A549 (cell line): ENCODE measurements around the gene YIPF5. TPM values are rescaled to one million over a fixed set of nuclear protein-coding genes. Genes with fewer than 3 reads are reported as not detected.

Experiments used
- ATAC-seq, 2 experiments: fragments of 200-7000 bp in 1 of 2; fragments of >200 bp in 1 of 2; cut with Nextera tagmentation in 1 of 2; cut with Tn5 transposase in 1 of 2; 3 replicates each; pipeline versions ENCODE4 v1.8.0 to v1.9.1; 2018 to 2020; ENCODE audit warnings: mild to moderate bottlenecking in 1 of 2, moderate library complexity in 1 of 2
- CTCF ChIA-PET: fragments of 300-600 bp; sonication (Branson Sonifier 250); formaldehyde crosslinking; extraction: SDS; loops from one replicate; lab custom pipeline; 2021; ENCODE audit warnings: antibody characterized with exemption, inconsistent platforms; lab: Yijun Ruan, JAX
- POLR2A ChIA-PET: fragments of 350-600 bp; formaldehyde crosslinking; extraction: SDS; loops from one replicate; lab custom pipeline; 2021; ENCODE audit warnings: antibody characterized with exemption, inconsistent platforms; lab: Yijun Ruan, JAX
- DNase-seq, 2 experiments: peaks; one replicate each; pipeline versions ENCODE4 v3.0.0 to v3.0.0-alpha.2; 2011 to 2016; ENCODE audit warnings: low read depth in 1 of 2, low spot score in 1 of 2
- FAIRE-seq: peaks from 2 replicates; lab custom pipeline; 2011; peaks lifted over from hg19 to GRCh38; lab: Jason Lieb, UNC
- H3K27ac ChIP-seq, 2 experiments: fragments of >200 bp; sonication (Bioruptor Twin); formaldehyde crosslinking; 3 replicates each; pipeline ENCODE4 v1.5.1; 2016 to 2017
- H3K4me1 ChIP-seq: fragments of >200 bp; sonication (Bioruptor Twin); formaldehyde crosslinking; 3 replicates; pipeline ENCODE4 v1.6.1; 2016
- H3K4me2 ChIP-seq: fragments of >200 bp; sonication (Bioruptor Twin); formaldehyde crosslinking; 3 replicates; pipeline ENCODE4 v1.6.1; 2016
- H3K4me3 ChIP-seq: fragments of >200 bp; sonication (Bioruptor Twin); formaldehyde crosslinking; 3 replicates; pipeline ENCODE4 v1.5.1; 2016
- H3K9me3 ChIP-seq: fragments of >200 bp; sonication (Bioruptor Twin); formaldehyde crosslinking; 3 replicates; pipeline ENCODE4 v1.6.1; 2016
- CBX2 ChIP-seq: fragments of 200-600 bp; sonication (generic); IDR thresholded peaks from 2 replicates; pipeline ENCODE4 v1.6.1; 2016; ENCODE audit warnings: low read depth, mild to moderate bottlenecking, borderline replicate concordance
- CBX8 ChIP-seq: fragments of 200-600 bp; sonication (generic); IDR thresholded peaks from 2 replicates; pipeline ENCODE4 v1.6.1; 2016
- CHD2 ChIP-seq: fragments of 150-350 bp; IDR thresholded peaks from 2 replicates; pipeline ENCODE4 v1.6.1; 2014; ENCODE audit warnings: low read length; ENCODE audit not compliant: partially characterized antibody
- EHMT2 ChIP-seq: fragments of 200-600 bp; sonication (generic); IDR thresholded peaks from 2 replicates; pipeline ENCODE4 v1.6.1; 2016; ENCODE audit warnings: antibody characterized with exemption, low read depth, mild to moderate bottlenecking, moderate library complexity
- EP300 ChIP-seq, 2 experiments: fragments of >200 bp; sonication (Bioruptor Twin); formaldehyde crosslinking; IDR thresholded peaks; 2 replicates in 1 of 2; 3 replicates in 1 of 2; pipeline ENCODE4 v1.6.1; 2016 to 2017
- ESRRA ChIP-seq: fragments of 150-350 bp; IDR thresholded peaks from 2 replicates; pipeline ENCODE4 v1.6.1; 2014; ENCODE audit warnings: mild to moderate bottlenecking, low read length, borderline replicate concordance
- FOSL2 ChIP-seq, 2 experiments: fragments of 450-650 bp in 1 of 2; fragments of >200 bp in 1 of 2; sonication (Bioruptor Twin) in 1 of 2; formaldehyde crosslinking; IDR thresholded peaks; 2 replicates each; pipeline versions ENCODE4 v1.5.0 to v1.6.1; 2016 to 2020; ENCODE audit warnings: mild to moderate bottlenecking in 1 of 2, moderate library complexity in 1 of 2
- FOXS1 ChIP-seq: fragments of 250-450 bp; sonication (Bioruptor Pico); IDR thresholded peaks from 2 replicates; pipeline ENCODE4 v1.5.0; 2020; ENCODE audit warnings: mild to moderate bottlenecking, moderate library complexity
- GATA3 ChIP-seq: IDR thresholded peaks from 2 replicates; pipeline ENCODE4 v1.6.1; 2012; ENCODE audit warnings: borderline replicate concordance
- HEYL ChIP-seq: fragments of 250-450 bp; sonication (Bioruptor Pico); IDR thresholded peaks from 2 replicates; pipeline ENCODE4 v1.8.0; 2021; ENCODE audit warnings: mild to moderate bottlenecking, moderate library complexity
- MAFK ChIP-seq: fragments of 450-650 bp; IDR thresholded peaks from 2 replicates; pipeline ENCODE4 v1.6.1; 2014; ENCODE audit not compliant: partially characterized antibody
- MAX ChIP-seq: IDR thresholded peaks from 2 replicates; pipeline ENCODE4 v1.6.1; 2012
- NPAS2 ChIP-seq: fragments of 250-450 bp; sonication (Bioruptor Pico); IDR thresholded peaks from 2 replicates; pipeline ENCODE4 v1.8.0; 2022; ENCODE audit warnings: mild to moderate bottlenecking, moderate library complexity, borderline replicate concordance
- PHF8 ChIP-seq: fragments of 200-600 bp; sonication (generic); IDR thresholded peaks from 2 replicates; pipeline ENCODE4 v1.6.1; 2016; ENCODE audit warnings: low read depth, mild to moderate bottlenecking, antibody characterized with exemption, moderate library complexity, borderline replicate concordance
- POLR2AphosphoS2 ChIP-seq: conservative IDR thresholded peaks from 2 replicates; pipeline ENCODE4 v1.6.1; 2012; ENCODE audit warnings: low read length, improper control_type of control experiment, inconsistent platforms
- RCOR1 ChIP-seq: fragments of 150-350 bp; IDR thresholded peaks from 2 replicates; pipeline ENCODE4 v1.6.1; 2014; ENCODE audit warnings: antibody characterized with exemption, low read length, low read depth
- SMC3 ChIP-seq: fragments of >200 bp; sonication (Bioruptor Twin); formaldehyde crosslinking; IDR thresholded peaks from 3 replicates; pipeline ENCODE4 v1.6.1; 2018; ENCODE audit warnings: inconsistent platforms
- SREBF2 ChIP-seq: fragments of 450-650 bp; IDR thresholded peaks from 2 replicates; pipeline ENCODE4 v1.6.1; 2014; ENCODE audit warnings: mild to moderate bottlenecking, moderate library complexity
- USF2 ChIP-seq: fragments of 450-650 bp; IDR thresholded peaks from 2 replicates; pipeline ENCODE4 v1.6.1; 2014; ENCODE audit warnings: antibody characterized with exemption
- ZFP36 ChIP-seq: fragments of 450-650 bp; IDR thresholded peaks from 2 replicates; pipeline ENCODE4 v1.6.1; 2014; ENCODE audit warnings: borderline replicate concordance; ENCODE audit not compliant: partially characterized antibody
- WGBS: methylation state at CpG from one replicate; pipeline ENCODE4 v1.1.6; 2017; ENCODE audit errors: missing lambda C conversion rate; 5-methylcytosine and 5-hydroxymethylcytosine counted together
- polyA plus RNA-seq, 4 experiments: library from polyadenylated mRNA; depleted of rRNA in 3 of 4; stranded (reverse); fragments of >200 nt; fragmentation: RNase III in 1 of 4; extraction: RNeasy Plus Mini Kit Qiagen cat#74134 plus additional on column Dnase treatment in 1 of 4; gene quantifications; 2 replicates in 3 of 4; 3 replicates in 1 of 4; pipeline ENCODE4 v1.2.3, GENCODE V29; 2011 to 2017
- TF ChIP-seq, protein P1 (sequence below): fragments of 250-450 bp; sonication (Bioruptor Pico); IDR thresholded peaks from 2 replicates; pipeline ENCODE4 v1.5.0; 2020; ENCODE audit warnings: low read depth, mild to moderate bottlenecking, moderate library complexity

YIPF5 gene
- polyA plus RNA-seq, 2 of the 4 experiments (the other 2 are of a cell fraction) = 54.9 to 80.2 TPM

DNA sequence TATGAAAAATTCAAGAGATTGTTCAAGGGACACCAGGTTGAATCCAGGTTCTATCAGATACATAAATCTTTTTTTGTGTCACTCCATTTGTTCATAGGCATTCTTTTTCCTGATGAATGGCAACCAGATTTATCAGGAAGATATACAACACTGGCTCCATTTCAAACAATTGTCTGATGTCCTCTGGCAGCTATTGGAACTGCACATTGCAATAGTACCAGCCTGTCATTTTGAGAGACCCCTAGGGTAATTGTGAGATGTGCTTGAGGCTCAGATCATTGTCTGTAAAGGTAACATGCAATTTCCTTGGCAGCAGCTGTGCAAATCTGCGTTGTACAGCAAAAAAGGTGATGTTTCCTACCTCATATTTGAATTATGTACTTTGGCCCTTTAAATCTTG lies 26.2 kb upstream of the YIPF5 start:
- H3K4me2 ChIP-seq = peak overlapping the region; percentile 77
- peak in 1 of 2 experiments; percentile 59; a peak in 3 of 6 replicates for ATAC-seq
- H3K4me1 ChIP-seq = peaks cover 48% of the 10 kb centered on the region
- ChIA-PET POLR2A (no interaction called here), CTCF (interaction anchor here (0.7 to 1.7 kb wide), 3 partner anchors 10 to 1631 kb away, joined by 3 to 6 read pairs (median 3); no protein-coding TSS in a partner anchor)
- TF ChIP-seq MAFK = peak; percentile 25
- no peak for TF ChIP-seq PHF8
- TF ChIP-seq POLR2AphosphoS2 = no peak
- TF ChIP-seq EHMT2 = no peak
- TF ChIP-seq RCOR1 = no peak
- TF ChIP-seq MAX = 0 out of 2 replicates have a peak, but pooled peaks have one; percentile 45
- no peak for TF ChIP-seq FOSL2 (IDR thresholded peaks at IDR 0.05)
- TF ChIP-seq FOSL2 (CRISPR knock-in tag; IDR thresholded peaks at IDR 0.05) = no peak
- no peak for TF ChIP-seq HEYL (CRISPR knock-in tag)
- no peaks in the 10 kb centered on the region for H3K9me3 ChIP-seq
- FAIRE-seq = no peak
- DNase-seq = no peak
- 19% methylated on average over 1 of the region's 1 CpG for WGBS
- no peak overlapping the region for H3K4me3 ChIP-seq
- peak overlapping the region; percentile 48 to 86 for H3K27ac ChIP-seq

DNA sequence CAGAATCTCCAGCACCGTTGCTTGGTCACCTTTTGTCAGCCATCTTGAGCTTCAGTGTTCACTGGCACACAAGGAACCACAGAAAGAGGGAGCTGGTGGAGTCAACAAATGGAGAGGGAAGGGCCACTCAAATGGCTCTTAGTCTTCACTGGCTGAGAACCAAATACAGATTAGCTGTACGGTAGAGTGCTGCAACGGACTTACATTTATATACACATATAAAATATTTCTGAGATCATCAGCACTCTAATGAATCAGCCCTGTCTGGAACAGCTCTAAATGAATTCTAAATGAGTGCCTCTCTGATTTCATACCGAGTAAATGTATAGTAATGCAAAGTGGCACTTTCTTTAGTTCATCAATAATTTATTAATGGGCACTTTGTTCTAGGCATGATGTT lies 25.0 kb upstream of the YIPF5 start:
- Histone ChIP-seq H3K4me3 (no peak overlapping the region), H3K27ac (peak overlapping the region; percentile 40 to 64), H3K4me2 (no peak overlapping the region), H3K9me3 (no peaks in the 10 kb centered on the region), H3K4me1 (peaks cover 60% of the 10 kb centered on the region)
- TF ChIP-seq, protein P1, sequence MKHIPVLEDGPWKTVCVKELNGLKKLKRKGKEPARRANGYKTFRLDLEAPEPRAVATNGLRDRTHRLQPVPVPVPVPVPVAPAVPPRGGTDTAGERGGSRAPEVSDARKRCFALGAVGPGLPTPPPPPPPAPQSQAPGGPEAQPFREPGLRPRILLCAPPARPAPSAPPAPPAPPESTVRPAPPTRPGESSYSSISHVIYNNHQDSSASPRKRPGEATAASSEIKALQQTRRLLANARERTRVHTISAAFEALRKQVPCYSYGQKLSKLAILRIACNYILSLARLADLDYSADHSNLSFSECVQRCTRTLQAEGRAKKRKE (CRISPR knock-in tag) = no peak
- 35% methylated on average over 4 of the region's 4 CpGs for WGBS
- POLR2A ChIA-PET = no interaction called here
- DNase-seq = no peak
- ATAC-seq = no peak
- CTCF ChIA-PET = interaction anchor here (0.7 to 5.3 kb wide), 7 partner anchors 8 to 1204 kb away, joined by 3 to 29 read pairs (median 3); partner anchors contain the start of genes KCTD16 and YIPF5
- FAIRE-seq = no peak

DNA sequence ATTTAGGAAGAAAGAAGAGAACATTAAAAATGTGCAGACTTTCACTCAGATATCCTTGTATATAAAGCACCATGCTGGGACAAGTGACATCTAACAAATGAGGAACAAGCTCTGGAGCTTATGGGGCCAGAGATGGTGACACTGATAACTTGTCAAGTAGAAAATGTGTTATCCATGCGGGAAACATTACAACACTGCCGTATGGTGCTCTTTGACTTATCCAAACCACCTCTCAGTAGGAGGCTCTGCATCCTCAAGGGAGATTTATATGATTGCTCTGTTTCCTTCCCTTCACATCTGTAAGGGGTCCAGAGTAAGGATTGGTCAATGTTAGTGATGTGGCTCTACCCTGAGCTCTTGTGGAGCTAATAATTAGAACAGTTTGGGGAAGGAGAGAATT lies 23.7 kb upstream of the YIPF5 start:
- peaks cover 66% of the 10 kb centered on the region for H3K4me1 ChIP-seq
- DNase-seq = no peak
- FAIRE-seq = no peak
- no peak for ATAC-seq
- 87% methylated on average over 2 of the region's 2 CpGs for WGBS
- TF ChIP-seq POLR2AphosphoS2 (no peak), SMC3 (no peak), CHD2 (no peak), CBX2 (no peak), SREBF2 (no peak), MAX (no peak)
- no peak overlapping the region for H3K4me3 ChIP-seq
- CTCF ChIA-PET = interaction anchor here (1.7 to 5.3 kb wide), 4 partner anchors 10 to 1478 kb away, joined by 3 to 29 read pairs (median 6); no protein-coding TSS in a partner anchor
- no peak overlapping the region for H3K27ac ChIP-seq
- POLR2A ChIA-PET = no interaction called here
- no peak overlapping the region for H3K4me2 ChIP-seq
- H3K9me3 ChIP-seq = no peaks in the 10 kb centered on the region

DNA sequence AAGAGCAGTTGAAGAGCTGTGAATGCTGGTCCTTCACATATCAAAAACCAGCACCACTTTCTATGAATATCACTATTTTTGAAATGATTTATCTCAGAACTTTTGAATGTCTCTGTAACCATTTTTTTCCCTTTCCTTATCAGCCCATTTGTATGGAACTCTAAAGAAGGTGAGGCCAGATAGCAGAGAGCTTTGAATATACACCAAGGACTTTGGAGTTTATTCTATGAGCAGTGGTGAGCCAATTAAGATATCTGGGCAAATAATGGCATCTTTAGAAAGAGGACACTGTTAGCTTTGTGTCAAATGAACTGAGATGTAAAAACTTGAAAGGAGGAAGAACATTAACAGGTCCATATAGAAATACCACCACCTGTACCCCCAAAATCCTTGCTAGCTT lies 22.2 kb upstream of the YIPF5 start:
- Histone ChIP-seq H3K4me2 (no peak overlapping the region; the same call in 2 of the 3 replicates), H3K9me3 (no peaks in the 10 kb centered on the region), H3K4me1 (peaks cover 69% of the 10 kb centered on the region), H3K27ac (peak overlapping the region; percentile 22 to 80; a peak in 5 of 6 replicates), H3K4me3 (no peak overlapping the region)
- ATAC-seq = no peak
- CTCF ChIA-PET = interaction anchor here (0.8 to 5.3 kb wide), 7 partner anchors 8 to 1480 kb away, joined by 3 to 29 read pairs (median 3); no protein-coding TSS in a partner anchor
- POLR2A ChIA-PET = no interaction called here
- DNase-seq = no peak
- FAIRE-seq = no peak
- TF ChIP-seq NPAS2 (CRISPR knock-in tag) = no peak
- TF ChIP-seq ESRRA = no peak
- TF ChIP-seq EP300 (IDR thresholded peaks at IDR 0.05) = no peak
- TF ChIP-seq GATA3 = no peak
- TF ChIP-seq CBX8 = no peak
- TF ChIP-seq ZFP36 = no peak
- no peak for TF ChIP-seq USF2
- no peak for TF ChIP-seq POLR2AphosphoS2
- no peak for TF ChIP-seq FOXS1 (CRISPR knock-in tag)
- TF ChIP-seq PHF8 = no peak
